Hematopoietic multipotent progenitor cell treated with erythropoietin and hydrocortisone succinate and interleukin-3 and kit ligand, for 15 days (in vitro differentiated cells): ENCODE measurements around the gene SPECC1L.

Source experiments
- DNase-seq: peaks from one replicate; pipeline ENCODE4 v3.0.0-alpha.2; 2015; ENCODE audit warnings: low spot score

The SPECC1L gene

DNA sequence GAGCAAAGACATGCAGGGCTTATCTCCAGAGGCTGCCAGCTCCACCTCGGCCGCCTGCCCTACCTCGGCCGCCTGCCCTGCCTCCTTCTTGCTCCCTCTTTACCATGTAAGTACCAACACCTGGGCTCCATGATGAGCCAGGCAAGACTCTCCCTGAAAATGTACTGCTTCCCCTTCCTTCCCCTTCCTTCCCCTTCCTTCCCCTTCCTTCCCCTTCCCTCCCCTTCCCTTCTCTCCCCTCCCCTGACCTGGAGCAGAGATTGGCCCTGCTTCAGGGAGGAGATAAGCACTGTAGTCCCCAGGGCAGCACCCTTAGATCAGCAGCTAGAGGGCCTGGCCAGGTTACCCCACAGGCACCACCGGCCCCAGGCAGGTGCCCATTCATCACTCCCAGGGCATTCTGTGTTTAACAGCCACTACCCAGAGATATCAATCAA, 131.3 kb downstream of the SPECC1L start:
- DNase-seq: no peak

DNA sequence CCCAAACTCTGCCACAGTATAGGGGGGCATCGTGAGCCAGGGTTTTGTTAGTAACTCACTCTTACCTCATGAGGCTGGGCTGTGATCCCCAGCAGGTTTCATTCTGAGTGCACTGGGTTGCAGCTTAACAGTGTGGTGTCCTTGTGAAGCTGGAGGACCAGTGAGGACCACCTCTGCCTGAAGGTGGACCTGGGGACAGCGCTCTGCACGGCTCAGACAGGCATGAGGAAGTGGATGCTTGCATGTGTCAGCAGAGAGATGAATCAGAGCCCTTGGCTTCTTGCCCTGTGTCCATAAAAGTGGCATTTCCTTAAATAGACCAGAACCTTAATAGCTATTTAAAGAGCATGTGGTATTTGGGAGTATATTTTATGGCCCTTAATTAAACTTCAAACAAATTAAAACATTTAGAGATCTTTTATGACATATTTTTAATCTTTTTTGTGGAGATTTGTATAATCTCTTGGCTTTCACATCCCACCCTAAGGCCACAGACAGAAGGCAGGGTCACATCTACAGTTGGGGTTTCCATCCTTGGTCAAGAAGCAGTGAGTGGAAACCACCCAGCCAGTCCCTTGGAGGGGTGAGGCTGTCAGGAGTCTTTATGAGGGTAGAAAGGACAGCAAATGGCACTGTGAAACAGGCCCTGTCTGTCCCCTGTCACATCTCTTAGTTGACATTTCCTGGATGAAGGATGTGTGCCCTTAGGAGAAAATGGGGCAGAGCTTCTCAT, 132.0 kb downstream of the SPECC1L start:
- DNase-seq: no peak

- no peak for DNase-seq
Measured at GRCh38 chr22:24403346-24403745, 132.7 kb downstream of the SPECC1L start.

GRCh38 chr22:24404561-24405275, 134.1 kb downstream of the SPECC1L start:
- DNase-seq: no peak

DNA sequence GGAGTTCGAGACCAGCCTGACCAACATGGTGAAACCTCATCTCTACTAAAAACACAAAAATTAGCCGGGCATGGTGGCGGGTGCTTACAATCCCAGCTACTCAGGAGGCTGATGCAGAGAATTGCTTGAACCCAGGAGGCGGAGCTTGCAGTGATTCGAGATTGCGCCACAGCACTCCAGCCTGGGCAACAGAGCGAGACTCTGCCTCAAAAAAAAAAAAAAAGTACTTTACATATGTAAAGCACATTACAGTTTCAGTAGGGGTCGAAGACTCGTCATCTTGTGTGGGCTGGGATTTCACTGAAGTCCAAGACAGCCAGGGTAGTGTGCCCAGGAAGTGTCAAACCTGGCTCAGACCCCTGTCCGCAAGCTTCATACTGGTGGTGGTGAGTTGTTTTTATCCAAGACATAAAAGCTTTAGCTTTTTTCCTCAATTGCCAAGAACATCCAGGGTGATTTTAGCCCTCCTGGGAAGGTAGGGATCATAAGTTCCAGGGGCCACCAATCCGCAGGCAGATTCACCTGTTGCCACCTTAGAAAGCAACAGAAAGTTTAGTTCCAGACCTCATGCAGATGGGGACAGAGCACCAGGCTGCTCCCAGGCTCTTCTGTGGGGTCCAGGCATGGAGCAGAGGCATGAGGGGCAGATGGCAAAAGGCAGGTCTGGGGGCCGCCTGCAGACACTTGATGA, 135.1 kb downstream of the SPECC1L start:
- DNase-seq: no peak

GRCh38 chr22:24406322-24407277, 136.0 kb downstream of the SPECC1L start:
- DNase-seq: peak; percentile 47

- DNase-seq: no peak
Measured at GRCh38 chr22:24407278-24407665, 136.6 kb downstream of the SPECC1L start.

DNA sequence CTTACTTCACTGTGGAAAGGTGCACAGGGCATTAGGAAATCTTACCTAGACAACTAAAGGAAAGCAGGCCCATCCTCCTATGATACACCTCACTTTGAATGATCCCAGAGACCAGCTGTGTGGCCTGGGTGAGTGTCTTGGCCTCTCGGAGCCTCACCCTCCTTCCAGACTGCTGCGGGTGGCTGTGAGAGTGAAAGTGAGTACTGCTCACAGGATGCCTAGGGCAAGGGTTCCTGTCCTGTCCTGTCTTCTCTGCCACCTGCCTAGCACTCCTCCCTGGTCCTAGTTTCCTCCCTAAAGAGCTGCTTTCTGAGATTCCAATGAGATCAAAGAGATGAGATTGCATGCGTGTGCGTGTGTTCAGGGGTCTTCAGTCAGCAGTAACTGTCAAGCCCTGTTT, 137.3 kb downstream of the SPECC1L start:
- no peak for DNase-seq

- DNase-seq: no peak
Measured at GRCh38 chr22:24408630-24409029, 138.0 kb downstream of the SPECC1L start.

DNA sequence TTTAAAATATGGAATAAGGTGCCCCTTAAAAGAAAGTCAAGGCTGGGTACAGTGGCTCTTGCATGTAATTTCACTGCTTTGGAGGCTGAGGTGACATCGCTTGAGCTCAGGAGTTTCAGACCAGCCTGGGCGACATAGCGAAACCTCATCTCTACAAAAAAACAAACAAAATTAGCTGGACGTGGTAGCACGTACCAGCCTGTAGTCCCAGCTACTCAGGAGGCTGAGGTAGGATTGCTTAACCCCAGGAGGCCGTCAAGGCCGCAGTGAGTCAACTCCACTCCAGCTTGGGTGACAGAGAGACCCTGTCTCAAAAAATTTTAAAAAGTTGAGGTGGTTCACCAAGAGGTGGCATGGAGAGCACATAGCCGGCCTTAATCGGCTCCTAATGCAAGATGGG, 139.1 kb downstream of the SPECC1L start:
- no peak for DNase-seq

DNA sequence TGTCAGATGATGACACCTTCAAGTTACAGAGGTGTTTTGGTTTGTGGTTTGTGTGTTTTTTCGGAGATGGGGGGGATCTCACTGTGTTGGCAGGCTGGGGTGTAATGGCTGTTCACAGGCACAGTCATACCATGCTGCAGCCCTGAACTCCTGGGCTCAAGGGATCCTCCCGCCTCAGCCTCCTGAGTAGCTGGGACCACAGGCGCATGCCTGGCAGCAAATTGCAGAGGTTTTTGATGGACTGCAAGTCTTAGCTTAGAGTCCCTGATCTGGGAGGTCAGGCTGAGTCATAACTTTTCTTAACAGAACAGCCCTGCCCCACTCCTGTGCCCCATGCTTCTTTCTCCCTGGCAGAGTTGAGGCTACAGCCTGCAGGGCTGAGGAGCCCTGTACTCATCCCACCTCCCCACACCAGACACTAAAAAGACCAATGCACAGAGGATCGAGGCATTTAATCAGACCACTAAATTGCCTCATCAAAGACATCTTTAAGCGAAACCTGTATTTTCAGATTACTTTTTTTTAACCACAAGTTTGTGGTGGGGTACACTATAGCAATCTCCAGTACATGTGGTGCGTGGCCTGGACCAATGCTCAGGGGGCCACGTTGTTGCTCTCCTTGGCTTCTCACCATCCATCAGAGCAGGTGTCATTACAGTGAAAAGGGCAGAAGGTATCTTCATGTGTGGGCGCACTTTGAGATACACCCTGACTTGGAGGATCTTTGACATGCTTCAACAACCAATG, 139.7 kb downstream of the SPECC1L start:
- no peak for DNase-seq

GRCh38 chr22:24411256-24412004, 140.8 kb downstream of the SPECC1L start:
- DNase-seq: no peak

GRCh38 chr22:24412274-24412673, 141.6 kb downstream of the SPECC1L start:
- no peak for DNase-seq

- DNase-seq: no peak
Measured at GRCh38 chr22:24413271-24413670, 142.6 kb downstream of the SPECC1L start.

DNA sequence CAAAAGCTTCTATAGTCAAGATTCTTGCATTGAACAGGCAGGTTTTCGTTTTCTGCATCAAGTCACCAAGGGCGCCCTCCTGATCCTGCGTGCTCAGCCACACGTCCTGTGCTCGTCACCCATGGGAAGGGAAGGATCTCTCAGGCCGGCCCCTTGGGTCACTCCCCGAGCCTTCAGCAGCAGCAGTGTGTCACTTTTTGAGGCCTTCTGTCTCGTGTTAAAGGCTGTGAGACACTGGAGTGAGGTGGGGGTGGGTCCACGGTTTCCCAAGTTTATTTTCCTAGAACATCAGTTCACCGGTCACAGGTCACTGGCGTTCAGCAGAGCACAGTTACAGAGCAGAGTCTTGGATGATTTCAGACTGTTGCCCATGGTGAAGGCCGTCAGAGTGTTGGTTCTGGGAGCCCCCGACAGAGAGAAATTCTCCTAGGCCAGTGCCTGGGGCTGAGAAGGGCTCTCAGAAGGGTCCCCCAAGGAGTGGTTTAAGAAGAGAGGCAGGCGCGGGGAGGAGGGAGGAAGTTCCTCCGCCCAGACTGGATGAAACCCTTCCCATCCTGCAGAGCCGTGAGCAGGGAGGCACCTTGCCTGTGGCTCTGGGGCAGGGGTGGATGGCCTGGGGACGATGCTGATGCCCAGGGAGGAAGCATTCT, 143.2 kb downstream of the SPECC1L start:
- DNase-seq: no peak

DNA sequence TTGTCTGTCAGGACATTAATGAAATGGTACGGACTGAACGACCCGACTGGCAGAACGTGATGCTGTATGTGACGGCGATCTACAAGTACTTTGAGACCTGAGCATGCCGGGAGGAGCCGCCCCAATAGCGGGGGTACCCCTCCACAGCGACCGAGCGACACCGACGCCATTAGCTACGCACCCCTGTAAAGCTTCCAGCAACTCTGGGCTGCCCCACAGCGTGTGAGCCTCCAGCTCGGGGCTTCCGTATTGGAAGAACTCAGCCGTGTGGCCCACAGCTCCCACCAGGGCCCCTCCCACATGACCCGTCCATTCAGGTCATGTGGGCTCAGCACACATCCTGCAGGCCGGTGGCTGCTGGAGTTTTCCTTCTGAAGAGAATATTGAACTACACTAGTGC, 143.9 kb downstream of the SPECC1L start:
- no peak for DNase-seq

GRCh38 chr22:24414984-24415945, 144.6 kb downstream of the SPECC1L start:
- no peak for DNase-seq

DNA sequence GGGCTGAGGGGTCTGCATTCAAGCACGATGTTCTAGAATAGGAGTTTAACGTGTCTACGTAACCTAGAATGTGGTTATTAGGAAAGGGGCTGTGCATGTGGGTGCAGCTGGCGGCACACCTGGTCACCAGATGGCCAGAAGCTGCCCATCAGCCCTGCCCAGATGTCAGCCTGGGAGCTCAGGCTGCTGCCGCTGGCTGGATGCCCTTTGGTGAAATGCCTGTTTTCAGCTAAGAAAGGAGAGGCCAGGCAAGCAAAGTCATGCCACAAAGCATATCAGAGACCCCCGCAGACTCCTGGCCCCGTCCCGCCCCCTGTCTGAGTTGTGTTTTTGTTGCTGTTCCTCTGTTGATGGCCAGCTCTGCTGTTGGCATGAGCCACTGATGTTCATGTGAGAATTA, 145.5 kb downstream of the SPECC1L start:
- DNase-seq: no peak

GRCh38 chr22:24416611-24417010, 146.0 kb downstream of the SPECC1L start:
- DNase-seq: no peak
